ENCODE data around the gene TBATA. TPM values are rescaled to one million over a fixed set of nuclear protein-coding genes. Genes with fewer than 3 reads are reported as not detected.

Gene TBATA
- polyA plus RNA-seq, 1 of the 3 experiments (the other 2 are of a cell fraction): not detected

- Histone ChIP-seq H3K27ac (ENCODE audit: low read depth in 2 of 2, low read length in 1 of 2) (no peak overlapping the region), H3K4me2 (no peak overlapping the region), H3K27me3 (ENCODE audit: insufficient read depth) (no peaks in the 10 kb centered on the region), H3K9ac (no peak overlapping the region), H3K36me3 (replicated peaks in 1 of 2; ENCODE audit: control insufficient read depth in 1 of 2, insufficient read depth in 2 of 2, low read length in 1 of 2) (no peaks in the 10 kb centered on the region), H3K4me3 (ENCODE audit: low read depth in 2 of 2, low read length in 1 of 2) (no peak overlapping the region), H3K4me1 (ENCODE audit: control insufficient read depth in 1 of 2, insufficient read depth in 2 of 2, low read depth in 1 of 2, low read length in 1 of 2) (no peaks in the 10 kb centered on the region; a peak in 1 of 4 replicates), H4K20me1 (ENCODE audit: insufficient read depth) (no peaks in the 10 kb centered on the region), H3K9me2 (no peaks in the 10 kb centered on the region), H3F3A (replicated peaks; ENCODE audit: insufficient read depth) (no peaks in the 10 kb centered on the region), H3K79me2 (ENCODE audit: insufficient read depth) (no peaks in the 10 kb centered on the region), H2AFZ (ENCODE audit: low read depth) (no peak overlapping the region), H3K9me3 (no peaks in the 10 kb centered on the region)
- WGBS (ENCODE audit: low lambda C conversion rate): 42% methylated on average over 3 of the region's 3 CpGs
- ChIA-PET POLR2A (no interaction called here), CTCF (no interaction called here)
- no peak for TF ChIP-seq RAD21 (IDR thresholded peaks at IDR 0.05; ENCODE audit: low read length)
- DNase-seq: no peak
These were observed 36.9 kb downstream of the TBATA start for GRCh38 chr10:70748305-70748704.

- no peaks in the 10 kb centered on the region for H3K27me3 ChIP-seq (ENCODE audit: insufficient read depth)
- H3K9me3 ChIP-seq: no peaks in the 10 kb centered on the region
- no peak for DNase-seq
- no peak overlapping the region for H3K27ac ChIP-seq (ENCODE audit: low read depth in 2 of 2, low read length in 1 of 2)
- H3K79me2 ChIP-seq (ENCODE audit: insufficient read depth): no peaks in the 10 kb centered on the region
- CTCF ChIA-PET: no interaction called here
- H3K9me2 ChIP-seq: no peaks in the 10 kb centered on the region
- H2AFZ ChIP-seq (ENCODE audit: low read depth): no peak overlapping the region
- no peaks in the 10 kb centered on the region for H3K36me3 ChIP-seq (replicated peaks in 1 of 2; ENCODE audit: control insufficient read depth in 1 of 2, insufficient read depth in 2 of 2, low read length in 1 of 2)
- POLR2A ChIA-PET: no interaction called here
- TF ChIP-seq FOXJ3 (CRISPR knock-in tag; IDR thresholded peaks at IDR 0.05): no peak
- no peak for TF ChIP-seq TCF12 (IDR thresholded peaks at IDR 0.05)
- TF ChIP-seq NRF1 (IDR thresholded peaks at IDR 0.05; ENCODE audit: low read depth, low read length): no peak
- TF ChIP-seq RXRA (IDR thresholded peaks at IDR 0.05; ENCODE audit: borderline replicate concordance, low read depth): no peak
- no peak for TF ChIP-seq IRF3 (IDR thresholded peaks at IDR 0.05; ENCODE audit: low read depth, low read length)
- TF ChIP-seq EP300 (IDR thresholded peaks at IDR 0.05; ENCODE audit: borderline replicate concordance in 1 of 2, low read depth in 1 of 2, low read length in 1 of 2): no peak
- TF ChIP-seq MXI1 (IDR thresholded peaks at IDR 0.05; ENCODE audit: low read depth, low read length): no peak
- no peak for TF ChIP-seq FOSL2 (IDR thresholded peaks at IDR 0.05; ENCODE audit: borderline replicate concordance, low read depth)
- TF ChIP-seq USF1 (IDR thresholded peaks at IDR 0.05; ENCODE audit: borderline replicate concordance, low read depth): no peak
- TF ChIP-seq TEAD4 (IDR thresholded peaks at IDR 0.05; ENCODE audit: borderline replicate concordance, insufficient read depth): no peak
- H3K9ac ChIP-seq: no peak overlapping the region
- no peak overlapping the region for H3K4me2 ChIP-seq
- H3K4me3 ChIP-seq (ENCODE audit: low read depth in 2 of 2, low read length in 1 of 2): no peak overlapping the region
- 66% methylated on average over 15 of the region's 15 CpGs for WGBS (ENCODE audit: low lambda C conversion rate)
- no peaks in the 10 kb centered on the region for H4K20me1 ChIP-seq (ENCODE audit: insufficient read depth)
- H3K4me1 ChIP-seq (ENCODE audit: control insufficient read depth in 1 of 2, insufficient read depth in 2 of 2, low read depth in 1 of 2, low read length in 1 of 2): no peaks in the 10 kb centered on the region; a peak in 1 of 4 replicates
- no peaks in the 10 kb centered on the region for H3F3A ChIP-seq (replicated peaks; ENCODE audit: insufficient read depth)
These were observed 37.8 kb downstream of the TBATA start for GRCh38 chr10:70747192-70747965.
